HG03066 (cell line): ENCODE results near the gene PCDHB16.
"Not testable (repeated sequence)": the region's sequence is repeated elsewhere in the genome, so short reads cannot be mapped to it uniquely, and the experiment has no call there.

Experiments
- ATAC-seq: cut with Tn5 transposase; IDR thresholded peaks from one replicate; pipeline ENCODE4 v1.9.1; 2021; ENCODE audit warnings: low read depth; ENCODE audit not compliant: unreplicated experiment

PCDHB16 gene

GRCh38 chr5:141180313-141180712 is 1.9 kb upstream of the PCDHB16 start:
- no peak for ATAC-seq

DNA sequence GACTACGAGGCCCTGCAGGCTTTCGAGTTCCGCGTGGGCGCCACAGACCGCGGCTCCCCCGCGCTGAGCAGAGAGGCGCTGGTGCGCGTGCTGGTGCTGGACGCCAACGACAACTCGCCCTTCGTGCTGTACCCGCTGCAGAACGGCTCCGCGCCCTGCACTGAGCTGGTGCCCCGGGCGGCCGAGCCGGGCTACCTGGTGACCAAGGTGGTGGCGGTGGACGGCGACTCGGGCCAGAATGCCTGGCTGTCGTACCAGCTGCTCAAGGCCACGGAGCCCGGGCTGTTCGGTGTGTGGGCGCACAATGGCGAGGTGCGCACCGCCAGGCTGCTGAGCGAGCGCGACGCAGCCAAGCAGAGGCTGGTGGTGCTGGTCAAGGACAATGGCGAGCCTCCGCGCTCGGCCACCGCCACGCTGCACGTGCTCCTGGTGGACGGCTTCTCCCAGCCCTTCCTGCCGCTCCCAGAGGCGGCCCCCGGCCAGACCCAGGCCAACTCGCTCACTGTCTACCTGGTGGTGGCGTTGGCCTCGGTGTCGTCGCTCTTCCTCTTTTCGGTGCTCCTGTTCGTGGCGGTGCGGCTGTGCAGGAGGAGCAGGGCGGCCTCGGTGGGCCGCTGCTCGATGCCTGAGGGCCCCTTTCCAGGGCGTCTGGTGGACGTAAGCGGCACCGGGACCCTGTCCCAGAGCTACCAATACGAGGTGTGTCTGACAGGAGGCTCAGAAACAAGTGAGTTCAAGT is 2.1 kb downstream of the PCDHB16 start:
- not testable (repeated sequence) for ATAC-seq

DNA sequence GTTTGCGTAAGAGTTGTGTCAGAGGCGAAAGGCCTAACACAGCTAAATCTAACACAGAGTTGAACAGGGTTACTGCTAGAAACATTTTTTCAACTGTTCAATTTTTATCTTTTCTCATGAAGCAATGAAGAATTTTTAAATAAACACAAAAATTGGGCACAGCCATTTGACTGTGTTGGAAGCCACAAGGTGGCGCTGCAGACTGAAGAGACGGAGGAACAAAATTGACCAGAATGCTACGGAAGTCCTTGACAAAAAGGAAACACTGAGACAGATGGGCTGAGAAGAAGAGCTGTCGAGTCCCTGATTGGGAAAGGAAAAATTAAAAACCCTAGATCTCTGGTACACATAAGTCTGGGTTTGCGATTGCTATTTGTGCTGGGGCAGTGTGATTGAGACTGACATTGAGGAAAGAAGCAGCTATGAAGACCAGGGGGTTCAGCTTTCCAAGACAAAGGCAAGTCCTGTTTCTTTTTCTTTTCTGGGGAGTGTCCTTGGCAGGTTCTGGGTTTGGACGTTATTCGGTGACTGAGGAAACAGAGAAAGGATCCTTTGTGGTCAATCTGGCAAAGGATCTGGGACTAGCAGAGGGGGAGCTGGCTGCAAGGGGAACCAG is 4.8 kb downstream of the PCDHB16 start, which contains the start of gene PCDHB9:
PCDHB9 (plus strand) TSS at position 265 of the 616 bp plus-strand sequence; CDS start at position 423, 158 bp downstream.
- ATAC-seq, result no peak

DNA sequence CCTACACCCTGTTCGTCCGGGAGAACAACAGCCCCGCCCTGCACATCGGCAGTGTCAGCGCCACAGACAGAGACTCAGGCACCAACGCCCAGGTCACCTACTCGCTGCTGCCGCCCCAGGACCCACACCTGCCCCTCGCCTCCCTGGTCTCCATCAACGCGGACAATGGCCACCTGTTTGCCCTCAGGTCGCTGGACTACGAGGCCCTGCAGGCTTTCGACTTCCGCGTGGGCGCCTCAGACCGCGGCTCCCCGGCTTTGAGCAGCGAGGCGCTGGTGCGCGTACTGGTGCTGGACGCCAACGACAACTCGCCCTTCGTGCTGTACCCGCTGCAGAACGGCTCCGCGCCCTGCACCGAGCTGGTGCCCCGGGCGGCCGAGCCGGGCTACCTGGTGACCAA is 6.5 kb downstream of the PCDHB16 start:
- ATAC-seq, result not testable (repeated sequence)

- ATAC-seq, result not testable (repeated sequence)
Measured at GRCh38 chr5:141189131-141189530, 6.9 kb downstream of the PCDHB16 start.

- ATAC-seq, result no peak
Measured at GRCh38 chr5:141192110-141192725, 10.0 kb downstream of the PCDHB16 start, which contains the start of gene PCDHB10. Gene PCDHB10, plus strand, starts transcription at chr5:141192353. Its CDS starts 200 bp downstream, at chr5:141192553.

GRCh38 chr5:141194332-141194731 is 12.1 kb downstream of the PCDHB16 start:
- not testable (repeated sequence) for ATAC-seq

GRCh38 chr5:141196363-141196762 is 14.2 kb downstream of the PCDHB16 start:
- no peak for ATAC-seq

DNA sequence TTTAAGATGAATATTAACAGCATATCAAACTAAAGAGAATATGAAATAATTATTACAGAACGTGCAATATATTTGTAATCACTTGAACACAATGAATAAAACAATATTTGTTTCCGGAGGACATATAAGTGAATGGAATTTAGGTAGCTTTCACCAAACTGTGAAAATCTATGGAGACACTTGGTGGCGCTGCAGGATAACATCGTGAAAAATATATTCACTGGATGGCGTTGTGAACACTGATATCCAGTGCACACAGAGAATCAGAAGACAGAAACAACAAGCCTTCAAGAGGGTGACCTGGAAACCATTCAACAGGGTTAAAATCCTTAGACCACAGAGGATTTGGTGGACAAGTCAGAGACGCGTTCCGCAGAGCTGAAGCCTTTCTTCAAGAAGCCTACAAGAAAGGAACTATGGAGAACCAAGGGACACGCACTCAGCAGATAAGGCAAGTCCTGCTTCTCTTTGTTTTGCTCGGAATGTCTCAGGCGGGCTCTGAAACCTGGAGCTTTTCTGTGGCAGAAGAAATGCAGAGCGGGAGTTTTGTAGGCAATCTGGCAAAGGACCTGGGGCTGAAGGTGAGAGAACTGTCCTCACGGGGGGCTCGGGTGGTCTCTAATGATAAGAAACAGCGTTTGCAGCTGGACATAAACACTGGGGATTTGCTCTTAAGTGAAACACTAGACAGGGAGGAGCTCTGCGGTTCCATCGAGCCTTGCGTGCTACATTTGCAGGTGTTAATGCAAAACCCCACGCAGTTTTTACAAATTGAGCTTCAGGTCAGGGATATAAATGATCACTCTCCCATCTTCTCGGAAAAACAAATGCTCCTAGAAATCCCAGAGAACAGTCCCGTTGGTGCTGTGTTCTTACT is 17.4 kb downstream of the PCDHB16 start, which contains the start of gene PCDHB11:
PCDHB11 (plus strand) TSS at position 269 of the 877 bp plus-strand sequence; CDS start at position 417, 148 bp downstream.
- no peak for ATAC-seq

DNA sequence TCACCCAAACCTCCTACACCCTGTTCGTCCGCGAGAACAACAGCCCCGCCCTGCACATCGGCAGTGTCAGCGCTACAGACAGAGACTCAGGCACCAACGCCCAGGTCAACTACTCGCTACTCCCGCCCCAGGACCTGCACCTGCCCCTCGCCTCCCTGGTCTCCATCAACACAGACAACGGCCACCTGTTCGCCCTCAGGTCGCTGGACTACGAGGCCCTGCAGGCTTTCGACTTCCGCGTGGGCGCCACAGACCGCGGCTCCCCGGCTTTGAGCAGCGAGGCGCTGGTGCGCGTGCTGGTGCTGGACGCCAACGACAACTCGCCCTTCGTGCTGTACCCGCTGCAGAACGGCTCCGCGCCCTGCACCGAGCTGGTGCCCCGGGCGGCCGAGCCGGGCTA is 18.9 kb downstream of the PCDHB16 start:
- ATAC-seq, result not testable (repeated sequence)

GRCh38 chr5:141201646-141202045 is 19.5 kb downstream of the PCDHB16 start:
- ATAC-seq, result not testable (repeated sequence)

DNA sequence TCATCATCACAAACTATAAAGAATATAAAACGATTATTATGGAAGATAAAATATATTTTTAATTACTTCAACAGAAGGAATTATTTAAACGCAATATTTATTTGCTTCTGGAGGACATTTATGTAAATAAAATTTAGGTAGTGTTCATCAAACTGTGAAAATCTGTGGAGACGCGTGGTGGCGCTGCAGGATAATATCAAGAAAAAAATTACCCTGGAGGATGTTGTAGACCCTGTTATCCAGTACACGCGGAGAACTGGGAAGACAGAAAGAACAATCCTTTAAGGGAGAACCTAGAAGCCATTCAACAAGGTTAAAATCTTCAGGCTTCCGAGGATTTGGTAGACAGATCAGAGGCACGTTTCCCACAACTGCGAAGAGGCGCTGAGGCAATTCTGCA is 26.3 kb downstream of the PCDHB16 start, which contains the start of gene PCDHB12:
PCDHB12 (plus strand) TSS at position 242 of the 400 bp plus-strand sequence. CDS start 189 bp downstream, outside the sequence.
- no peak for ATAC-seq

GRCh38 chr5:141210281-141210680 is 28.1 kb downstream of the PCDHB16 start:
- not testable (repeated sequence) for ATAC-seq

GRCh38 chr5:141210849-141211248 is 28.7 kb downstream of the PCDHB16 start:
- ATAC-seq, result not testable (repeated sequence)

DNA sequence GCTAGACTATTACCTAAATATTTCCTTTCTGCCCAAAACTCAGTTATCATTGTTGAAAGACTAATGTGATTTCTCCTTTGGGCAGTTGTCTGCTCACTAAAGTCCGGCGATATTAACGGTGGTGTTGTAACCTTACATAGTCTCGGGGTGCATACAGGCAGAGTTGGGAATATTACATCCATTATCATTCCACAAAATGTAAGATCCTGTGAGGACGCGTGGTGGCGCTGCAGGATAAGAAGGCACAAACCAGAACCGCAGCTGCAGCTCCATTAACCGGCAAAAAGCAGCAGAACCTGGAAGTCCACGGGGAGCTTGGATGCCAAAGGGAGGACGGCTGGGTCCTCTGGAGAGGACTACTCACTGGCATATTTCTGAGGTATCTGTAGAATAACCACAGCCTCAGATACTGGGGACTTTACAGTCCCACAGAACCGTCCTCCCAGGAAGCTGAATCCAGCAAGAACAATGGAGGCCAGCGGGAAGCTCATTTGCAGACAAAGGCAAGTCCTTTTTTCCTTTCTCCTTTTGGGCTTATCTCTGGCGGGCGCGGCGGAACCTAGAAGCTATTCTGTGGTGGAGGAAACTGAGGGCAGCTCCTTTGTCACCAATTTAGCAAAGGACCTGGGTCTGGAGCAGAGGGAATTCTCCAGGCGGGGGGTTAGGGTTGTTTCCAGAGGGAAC is 31.6 kb downstream of the PCDHB16 start, which contains the start of gene PCDHB13:
PCDHB13 (plus strand) TSS at position 264 of the 684 bp plus-strand sequence; CDS start at position 469, 205 bp downstream.
- ATAC-seq, result not testable (repeated sequence)

DNA sequence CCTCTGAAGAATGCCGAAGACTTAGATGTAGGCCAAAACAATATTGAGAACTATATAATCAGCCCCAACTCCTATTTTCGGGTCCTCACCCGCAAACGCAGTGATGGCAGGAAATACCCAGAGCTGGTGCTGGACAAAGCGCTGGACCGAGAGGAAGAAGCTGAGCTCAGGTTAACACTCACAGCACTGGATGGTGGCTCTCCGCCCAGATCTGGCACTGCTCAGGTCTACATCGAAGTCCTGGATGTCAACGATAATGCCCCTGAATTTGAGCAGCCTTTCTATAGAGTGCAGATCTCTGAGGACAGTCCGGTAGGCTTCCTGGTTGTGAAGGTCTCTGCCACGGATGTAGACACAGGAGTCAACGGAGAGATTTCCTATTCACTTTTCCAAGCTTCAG is 32.4 kb downstream of the PCDHB16 start:
- not testable (repeated sequence) for ATAC-seq

- not testable (repeated sequence) for ATAC-seq
Measured at GRCh38 chr5:141215504-141215903, 33.3 kb downstream of the PCDHB16 start.

DNA sequence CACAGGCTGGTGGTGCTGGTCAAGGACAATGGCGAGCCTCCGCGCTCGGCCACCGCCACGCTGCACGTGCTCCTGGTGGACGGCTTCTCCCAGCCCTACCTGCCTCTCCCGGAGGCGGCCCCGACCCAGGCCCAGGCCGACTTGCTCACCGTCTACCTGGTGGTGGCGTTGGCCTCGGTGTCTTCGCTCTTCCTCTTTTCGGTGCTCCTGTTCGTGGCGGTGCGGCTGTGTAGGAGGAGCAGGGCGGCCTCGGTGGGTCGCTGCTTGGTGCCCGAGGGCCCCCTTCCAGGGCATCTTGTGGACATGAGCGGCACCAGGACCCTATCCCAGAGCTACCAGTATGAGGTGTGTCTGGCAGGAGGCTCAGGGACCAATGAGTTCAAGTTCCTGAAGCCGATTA is 33.8 kb downstream of the PCDHB16 start:
- ATAC-seq, result not testable (repeated sequence)

DNA sequence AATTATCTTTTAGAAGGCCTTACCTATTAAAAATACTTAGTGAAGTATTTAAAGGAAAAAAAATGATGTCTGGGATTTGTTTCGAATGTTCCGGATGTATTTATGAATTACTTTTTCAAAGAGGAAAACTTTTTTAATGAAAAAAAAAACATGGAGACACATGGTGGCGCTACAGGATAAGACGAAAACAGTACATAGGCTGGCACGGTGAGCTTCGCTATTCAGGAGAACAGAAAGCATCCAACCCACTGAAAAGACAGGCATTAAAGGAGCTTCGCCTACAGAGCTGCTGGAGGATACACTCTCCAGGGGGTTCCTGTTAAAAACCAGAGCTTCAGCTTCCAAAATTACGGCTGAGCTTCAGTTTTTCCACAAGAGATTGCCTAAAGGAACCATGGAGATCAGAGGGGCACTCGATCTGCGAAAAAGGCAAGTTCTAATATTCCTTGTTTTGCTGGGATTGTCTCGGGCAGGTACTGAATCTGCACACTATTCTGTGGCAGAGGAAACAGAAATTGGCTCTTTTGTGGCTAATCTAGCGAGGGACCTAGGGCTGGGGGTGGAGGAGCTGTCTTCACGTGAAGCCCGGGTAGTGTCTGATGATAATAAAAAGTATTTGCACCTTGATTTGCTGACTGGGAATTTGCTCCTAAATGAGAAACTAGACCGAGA is 41.1 kb downstream of the PCDHB16 start, which contains the start of gene PCDHB14:
PCDHB14 (plus strand) TSS at position 232 of the 672 bp plus-strand sequence; CDS start at position 395, 163 bp downstream.
- ATAC-seq, result no peak
